HepG2 (cell line): ENCODE data around the gene IQGAP3.

Source experiments
- CTCF ChIP-seq: sonication (generic); formaldehyde crosslinking; IDR thresholded peaks from 2 replicates; pipeline ENCODE4 v1.5.0; 2020; ENCODE audit warnings: mild to moderate bottlenecking, missing genetic modification reagents, moderate library complexity
- DPF2 ChIP-seq: sonication (generic); formaldehyde crosslinking; IDR thresholded peaks from 2 replicates; pipeline ENCODE4 v1.4.0; 2020; ENCODE audit warnings: mild to moderate bottlenecking, low read depth, missing genetic modification reagents, borderline replicate concordance
- ETV5 ChIP-seq: IDR thresholded peaks from 2 replicates; pipeline ENCODE4 v1.6.1; 2018; ENCODE audit warnings: missing biosample characterization, missing genetic modification reagents, inconsistent platforms, borderline replicate concordance
- PHF20 ChIP-seq: sonication (generic); formaldehyde crosslinking; IDR thresholded peaks from 2 replicates; pipeline ENCODE4 v1.5.0; 2020; ENCODE audit warnings: mild to moderate bottlenecking, missing genetic modification reagents
- POLR2A ChIP-seq, 2 experiments: IDR thresholded peaks; 2 replicates each; pipeline ENCODE4 v1.6.1; 2011; ENCODE audit warnings: low read depth in 2 of 2, low read length in 2 of 2, mild to moderate bottlenecking in 1 of 2, moderate library complexity in 1 of 2; ENCODE audit not compliant: insufficient read depth in 1 of 2
- REST ChIP-seq, 2 experiments: IDR thresholded peaks; 2 replicates each; pipeline ENCODE4 v1.6.1; 2011 to 2012; ENCODE audit warnings: low read length in 2 of 2, borderline replicate concordance in 1 of 2, low read depth in 1 of 2, mild to moderate bottlenecking in 1 of 2, moderate library complexity in 1 of 2
- TAF1 ChIP-seq: sonication (generic); formaldehyde crosslinking; IDR thresholded peaks from 2 replicates; pipeline ENCODE4 v1.4.0; 2020; ENCODE audit warnings: missing genetic modification reagents
- U2AF1 ChIP-seq: fragments of 200-400 bp; formaldehyde crosslinking; optimal IDR thresholded peaks from 2 replicates; pipeline ENCODE3; 2017; ENCODE audit warnings: mild to moderate bottlenecking, low read depth, low read length
- ZBTB8A ChIP-seq: sonication (generic); formaldehyde crosslinking; IDR thresholded peaks from 2 replicates; pipeline ENCODE4 v1.4.0; 2020; ENCODE audit warnings: mild to moderate bottlenecking, low read depth, missing genetic modification reagents, borderline replicate concordance
- ZNF207 ChIP-seq: fragments of 450-650 bp; IDR thresholded peaks from 2 replicates; pipeline ENCODE4 v1.6.1; 2016; ENCODE audit warnings: antibody characterized with exemption, borderline replicate concordance
- ZNF280D ChIP-seq: sonication (generic); formaldehyde crosslinking; IDR thresholded peaks from 2 replicates; pipeline ENCODE4 v1.5.1; 2020; ENCODE audit warnings: mild to moderate bottlenecking, missing genetic modification reagents
- ZNF317 ChIP-seq: sonication (generic); formaldehyde crosslinking; IDR thresholded peaks from 2 replicates; pipeline ENCODE4 v1.5.0; 2020; ENCODE audit warnings: mild to moderate bottlenecking, missing genetic modification reagents
- ZNF670 ChIP-seq: sonication (generic); formaldehyde crosslinking; IDR thresholded peaks from 2 replicates; pipeline ENCODE4 v1.8.0; 2022; ENCODE audit warnings: mild to moderate bottlenecking, missing genetic modification reagents, borderline replicate concordance
- ZNF687 ChIP-seq: sonication (generic); formaldehyde crosslinking; IDR thresholded peaks from 2 replicates; pipeline ENCODE4 v1.5.1; 2020; ENCODE audit warnings: mild to moderate bottlenecking, missing genetic modification reagents, moderate library complexity

- TF ChIP-seq ZBTB8A (CRISPR knock-in tag) (no peak), ZNF687 (no peak), ZNF317 (CRISPR knock-in tag) (no peak), DPF2 (CRISPR knock-in tag) (no peak), ZNF207 (no peak), ETV5 (CRISPR knock-in tag) (no peak), TAF1 (CRISPR knock-in tag) (no peak), ZNF670 (CRISPR knock-in tag) (no peak), U2AF1 (no peak), ZNF280D (no peak), CTCF (CRISPR knock-in tag) (no peak), POLR2A (IDR thresholded peaks at IDR 0.05; ENCODE audit: insufficient read depth in 1 of 2, low read depth in 2 of 2, low read length in 2 of 2) (no peak), REST (IDR thresholded peaks at IDR 0.05; ENCODE audit: borderline replicate concordance in 1 of 2, low read depth in 1 of 2, low read length in 2 of 2) (no peak), PHF20 (CRISPR knock-in tag) (no peak)
Observed at GRCh38 chr1:156478250-156478627, 94.1 kb downstream of the IQGAP3 start.
